Glomerular endothelial cell (primary cell): Measurements from ENCODE around the gene H2AZ1. TPM values are rescaled to one million over a fixed set of nuclear protein-coding genes. Genes with fewer than 3 reads are reported as not detected.
A peak's percentile ranks its signal among the peaks of the same experiment; 100 is the strongest.
"Not testable (repeated sequence)": the region's sequence is repeated elsewhere in the genome, so short reads cannot be mapped to it uniquely, and the experiment has no call there.

Experiments
- DNase-seq: peaks from one replicate; pipeline ENCODE4 v3.0.0-alpha.2; 2011; ENCODE audit warnings: low read depth, low spot score; ENCODE audit errors: extremely low read depth
- total RNA-seq: library from RNA; depleted of rRNA; stranded (reverse); fragments of >200 nt; gene quantifications from 2 replicates; pipeline ENCODE4 v1.2.3, GENCODE V29; 2015

Gene H2AZ1
- 220 and 244 TPM in 2 replicates for total RNA-seq

DNA sequence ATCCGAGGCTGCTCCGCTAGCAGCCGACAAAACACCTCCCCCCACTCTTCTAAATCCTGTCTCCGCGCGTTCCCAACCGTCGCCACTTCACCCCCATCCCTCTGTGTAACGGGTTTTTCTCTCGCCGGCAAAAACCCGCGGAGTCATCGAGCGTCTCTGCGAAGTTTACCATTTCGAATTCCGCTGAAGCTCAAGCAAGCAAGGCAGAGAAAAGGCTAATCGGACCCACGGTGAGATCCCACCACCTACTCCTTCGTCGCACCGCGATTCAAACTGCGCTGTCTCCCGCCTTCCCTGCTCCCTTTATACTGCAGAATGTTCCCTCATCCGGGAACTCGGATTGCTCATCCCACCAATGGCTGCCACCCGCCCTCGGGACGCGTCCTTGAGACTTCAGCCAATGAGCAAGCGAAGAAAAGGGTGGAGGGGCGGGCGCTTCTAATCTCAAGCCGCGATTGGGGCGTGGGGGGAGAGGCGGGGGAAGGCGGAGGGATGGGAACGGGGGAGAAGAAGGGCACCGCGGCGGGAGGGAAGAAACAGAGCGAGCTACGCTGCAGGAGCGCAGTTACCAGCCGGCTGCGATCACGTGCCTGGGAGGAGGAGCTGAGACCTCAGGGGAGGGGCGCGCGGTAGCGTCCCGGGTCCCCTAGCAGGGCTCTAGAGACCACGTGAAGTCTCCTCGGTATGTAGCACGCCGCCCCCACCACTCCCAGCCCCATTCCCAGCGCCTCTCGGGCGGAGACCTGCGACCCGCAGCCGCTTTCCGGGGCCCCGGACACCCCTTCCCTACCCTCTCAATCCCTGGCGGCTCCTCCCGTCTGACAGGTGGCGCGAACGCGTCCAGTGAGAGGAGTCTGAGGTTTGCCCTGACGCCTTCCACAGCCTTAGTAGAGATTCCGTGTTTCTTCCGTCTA is at the start of gene H2AZ1:
Gene H2AZ1, minus strand, starts transcription at position 277 of the 914 bp plus-strand sequence. Its CDS starts 105 bp downstream, at position 172.
- peak; percentile 86 for DNase-seq

DNA sequence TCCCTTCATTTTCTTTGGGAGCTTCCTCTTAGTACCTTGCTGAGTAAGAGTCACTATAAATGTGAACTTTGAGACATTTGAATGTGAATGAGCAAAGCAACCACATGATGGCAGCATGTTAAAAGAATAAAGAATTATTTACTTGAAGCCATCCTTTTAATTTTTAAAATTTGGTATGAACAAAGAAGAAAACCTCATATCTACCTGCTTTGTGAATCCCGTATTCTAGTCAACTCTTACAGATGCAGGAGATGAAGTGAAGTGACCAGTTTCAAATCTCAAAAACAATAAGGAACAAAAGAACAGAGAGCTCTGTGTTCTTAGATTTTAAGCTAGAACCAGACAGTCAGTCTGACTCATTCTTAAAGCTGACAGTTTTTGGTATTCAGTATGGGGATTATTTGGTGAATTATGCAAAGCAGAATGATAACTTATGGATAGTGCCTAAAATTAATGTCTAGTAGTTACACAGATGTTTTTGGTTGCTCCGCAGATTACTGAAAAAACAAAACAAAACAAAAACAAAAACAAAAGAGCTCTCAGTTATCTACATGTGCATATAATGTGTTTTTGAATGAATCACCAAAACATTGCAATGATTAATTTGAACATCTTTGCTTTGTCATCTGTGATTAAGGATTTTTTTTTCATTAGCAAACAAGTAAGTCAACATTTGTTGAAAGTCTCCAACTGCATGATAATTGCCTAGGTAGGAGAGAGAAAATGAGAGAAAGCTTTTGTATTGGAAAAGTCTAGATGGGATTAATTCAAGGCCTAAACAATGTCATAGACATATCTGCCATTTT is 48.2 kb upstream of the H2AZ1 start:
- peak; percentile 9 for DNase-seq

DNA sequence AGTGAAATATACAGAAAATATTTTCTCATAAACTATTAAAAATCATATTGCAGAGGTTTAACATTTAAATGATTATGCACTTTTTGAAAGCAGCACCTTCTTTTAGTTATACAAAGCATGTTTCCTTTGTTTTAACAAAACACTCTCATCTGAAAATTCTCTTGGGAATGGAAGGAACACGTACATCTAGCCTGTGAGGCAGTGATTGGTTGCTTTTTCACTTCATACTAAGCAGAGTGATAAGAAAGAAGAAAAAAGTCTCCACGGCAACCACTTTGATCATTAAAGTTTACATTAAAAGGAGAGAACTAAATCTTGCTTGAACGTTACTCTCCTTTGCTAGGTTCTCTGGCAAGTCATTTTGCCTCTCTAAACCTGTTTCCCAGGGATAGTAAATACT is 41.7 kb upstream of the H2AZ1 start:
- DNase-seq: no peak

DNA sequence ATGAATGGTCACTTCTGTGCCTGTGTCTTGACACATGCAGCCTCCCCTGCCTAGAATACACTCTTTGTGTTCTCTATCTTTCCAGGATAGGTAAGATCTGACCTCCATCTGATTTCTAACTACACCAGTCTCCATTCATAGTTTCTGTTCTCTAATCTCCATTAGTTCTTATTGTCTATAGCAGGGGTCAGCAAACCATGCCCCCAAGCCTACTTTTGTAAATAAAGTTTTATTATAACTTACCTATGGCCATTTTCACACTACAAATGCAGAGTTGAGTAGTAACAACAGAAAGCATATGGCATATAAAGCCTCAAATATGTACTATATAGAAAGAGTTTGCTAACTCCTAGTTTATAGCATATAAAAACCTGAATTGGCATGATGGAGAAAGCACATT is 37.6 kb upstream of the H2AZ1 start:
- DNase-seq: no peak

DNA sequence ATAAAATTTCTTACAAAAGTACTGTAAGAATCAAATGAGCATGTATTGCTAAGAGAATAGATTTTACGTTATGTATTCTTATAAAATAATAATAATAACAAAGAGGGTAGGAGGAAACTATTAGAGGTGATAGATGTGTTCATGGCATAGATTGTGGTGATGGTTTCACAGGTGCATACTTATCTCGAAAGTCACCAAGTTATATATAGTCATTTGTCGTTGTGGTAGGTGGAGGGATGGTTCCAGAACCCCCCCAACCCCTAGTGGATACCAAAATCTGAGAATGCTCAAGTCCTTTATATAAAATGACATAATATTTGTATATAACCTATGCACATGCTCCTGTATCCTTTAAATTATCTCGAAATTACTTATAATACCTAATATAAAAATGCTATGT is 36.7 kb upstream of the H2AZ1 start:
- no peak for DNase-seq

DNA sequence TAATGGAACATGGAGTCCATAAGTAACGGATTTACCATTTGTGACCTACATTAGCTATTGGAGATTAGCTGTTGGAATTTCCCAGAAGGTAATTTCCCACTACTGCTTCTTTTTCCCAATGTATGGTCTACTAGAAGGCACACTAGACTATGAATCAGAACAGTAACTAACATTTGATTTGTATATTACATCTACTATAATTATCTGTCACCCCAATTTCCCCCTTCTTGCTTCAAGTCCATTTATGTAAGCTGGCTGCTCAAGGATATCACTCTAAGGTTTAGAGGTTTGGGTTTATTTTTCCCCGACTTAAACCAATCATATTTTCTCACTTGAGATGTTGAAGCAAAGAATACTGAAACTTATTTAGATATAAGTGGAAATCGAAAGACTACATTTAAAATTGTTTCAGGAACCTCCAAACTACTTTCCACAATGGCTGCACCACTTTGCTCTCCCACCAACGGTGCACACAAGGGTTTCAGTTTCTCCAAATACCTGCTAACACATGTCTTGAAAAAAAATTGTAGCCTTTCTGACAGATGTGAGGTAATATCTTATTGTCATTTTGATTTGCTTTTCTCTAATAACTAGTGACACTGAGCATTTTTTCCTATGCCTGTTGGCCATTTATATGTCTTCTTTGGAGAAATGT is 33.3 kb upstream of the H2AZ1 start:
- DNase-seq: no peak

DNA sequence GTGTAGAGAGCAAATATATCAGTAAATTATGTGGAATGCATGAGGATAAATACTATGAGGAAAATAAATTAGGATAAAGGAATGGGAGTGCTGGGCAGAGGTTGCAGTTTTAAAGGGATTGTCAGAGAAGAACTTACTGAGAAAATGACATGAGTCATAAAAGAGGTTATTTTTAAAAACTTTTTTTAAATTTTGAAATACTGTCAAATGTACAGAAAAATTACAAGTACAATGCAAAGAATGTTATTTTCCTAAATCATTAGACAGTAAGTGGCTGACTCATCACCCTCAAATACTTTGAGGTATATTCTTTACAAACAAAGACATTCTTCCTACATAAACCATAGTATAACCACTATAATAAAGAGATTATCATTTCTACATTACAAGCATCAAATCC is 29.8 kb upstream of the H2AZ1 start:
- DNase-seq: no peak

DNA sequence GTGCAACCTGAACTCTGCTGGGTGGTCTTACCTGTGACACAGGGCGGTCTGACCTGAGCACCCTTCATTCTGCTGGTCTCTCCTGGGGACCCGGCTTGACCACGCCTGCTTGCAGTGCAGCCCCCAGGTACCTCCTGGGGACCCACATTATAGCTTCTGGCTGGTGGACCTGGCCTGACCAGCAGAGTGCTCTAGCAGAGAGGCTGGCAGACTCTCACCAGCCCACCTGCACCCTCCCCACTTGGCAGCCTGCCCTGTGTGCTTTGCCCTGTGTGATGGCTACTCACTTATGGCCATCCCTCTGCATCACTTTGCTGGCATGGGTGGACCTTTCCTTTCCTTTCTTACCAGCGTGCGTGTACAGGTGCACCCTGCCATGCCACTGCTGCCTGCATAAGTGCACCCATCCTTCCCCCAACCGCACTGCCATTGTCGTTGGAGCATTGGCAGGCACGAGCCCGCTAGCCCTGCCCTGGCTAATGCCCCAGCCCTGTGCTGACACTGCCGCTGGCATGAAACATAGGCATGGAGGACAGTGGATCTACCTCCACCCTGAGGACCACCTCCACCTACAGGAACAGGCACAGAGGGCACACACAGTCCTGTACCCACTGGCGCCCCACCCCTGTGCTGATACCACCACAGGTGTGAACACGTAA is 21.5 kb upstream of the H2AZ1 start:
- no peak for DNase-seq

DNA sequence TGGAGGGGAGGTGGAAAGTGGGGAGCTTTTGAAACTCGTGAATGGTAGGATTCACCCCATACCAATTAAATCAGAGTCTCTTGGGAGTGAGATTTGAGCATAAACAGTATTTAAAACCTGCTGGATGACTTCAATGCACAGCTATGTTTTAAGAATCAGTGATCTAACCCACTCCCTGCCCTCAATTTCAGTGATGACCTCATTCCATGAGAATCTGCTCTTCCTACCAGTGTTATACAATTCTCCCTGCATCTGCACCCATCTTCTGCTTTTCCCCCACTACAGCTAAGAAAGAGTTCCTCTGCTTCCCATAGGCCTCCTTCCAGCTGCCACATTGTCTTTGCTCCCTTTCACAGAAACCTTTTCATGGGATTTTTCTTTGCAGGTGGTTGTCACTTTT is 18.3 kb upstream of the H2AZ1 start:
- DNase-seq: no peak

DNA sequence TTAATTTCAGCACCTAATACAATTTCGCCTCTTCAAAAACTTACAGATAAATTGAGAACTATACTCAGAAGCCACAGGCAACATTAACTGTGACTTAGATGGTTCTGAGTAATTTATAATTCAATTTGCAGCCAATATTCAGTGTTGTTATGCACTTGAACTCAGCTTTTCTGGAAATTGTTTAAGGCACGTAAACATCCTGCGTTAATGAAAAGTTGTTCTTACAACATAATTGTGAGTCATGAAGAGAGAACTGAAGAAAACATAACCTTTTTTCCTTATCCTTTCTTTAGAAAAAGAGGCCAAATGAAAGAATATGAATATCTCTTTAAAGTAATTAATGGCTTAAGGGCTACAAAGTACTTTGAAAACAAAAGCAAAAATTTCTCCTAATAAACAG is 16.6 kb upstream of the H2AZ1 start:
- no peak for DNase-seq

DNA sequence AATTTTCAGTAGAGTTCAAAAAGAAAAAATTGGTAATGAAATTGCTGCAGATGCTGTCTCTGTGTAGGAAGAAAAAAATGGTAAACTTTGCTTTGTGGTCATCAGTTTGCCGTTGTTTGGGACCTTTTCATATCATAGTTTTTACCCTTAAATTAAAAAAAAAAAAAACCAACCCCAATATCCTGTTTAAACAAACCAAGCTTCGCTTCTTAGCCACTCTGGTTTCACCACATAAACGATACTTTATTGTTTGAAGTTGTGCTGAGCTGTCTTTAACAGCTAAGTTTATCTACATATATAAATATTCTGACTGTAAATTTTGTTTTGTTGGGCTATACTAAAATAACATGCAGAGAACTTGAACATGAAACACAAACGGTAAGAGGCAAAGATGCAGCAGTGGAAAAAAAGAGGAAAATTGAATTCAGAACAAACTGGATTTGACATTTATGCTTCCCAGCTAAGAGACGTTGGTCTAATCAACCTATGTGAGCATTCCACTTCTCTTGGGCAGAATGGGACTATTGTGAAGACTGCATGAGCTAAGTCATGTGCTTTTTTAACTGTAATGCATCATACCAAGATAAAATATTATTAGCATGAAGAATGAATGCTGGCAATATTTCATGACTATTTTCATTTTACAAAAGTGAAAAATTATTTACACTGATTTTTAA is 15.7 kb upstream of the H2AZ1 start:
- DNase-seq: no peak

DNA sequence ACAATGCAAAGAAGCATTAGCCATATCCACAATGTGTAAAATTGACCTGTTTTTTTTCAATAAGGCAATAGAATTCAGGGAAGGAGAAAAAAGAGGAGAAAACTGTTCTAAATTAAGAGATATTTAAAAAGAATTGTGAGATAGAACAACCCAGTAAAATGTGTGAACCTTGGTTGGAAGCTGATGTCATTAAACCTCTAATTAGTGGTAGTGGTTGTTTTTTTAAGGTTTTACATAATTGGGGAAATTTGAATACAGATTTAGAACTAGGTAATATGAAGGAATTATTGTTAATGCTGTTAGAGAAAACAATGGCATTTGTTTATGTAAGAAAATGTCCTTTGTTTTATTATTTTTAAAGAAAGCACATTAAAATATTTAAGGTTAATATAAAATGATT is 15.1 kb upstream of the H2AZ1 start:
- DNase-seq: no peak

DNA sequence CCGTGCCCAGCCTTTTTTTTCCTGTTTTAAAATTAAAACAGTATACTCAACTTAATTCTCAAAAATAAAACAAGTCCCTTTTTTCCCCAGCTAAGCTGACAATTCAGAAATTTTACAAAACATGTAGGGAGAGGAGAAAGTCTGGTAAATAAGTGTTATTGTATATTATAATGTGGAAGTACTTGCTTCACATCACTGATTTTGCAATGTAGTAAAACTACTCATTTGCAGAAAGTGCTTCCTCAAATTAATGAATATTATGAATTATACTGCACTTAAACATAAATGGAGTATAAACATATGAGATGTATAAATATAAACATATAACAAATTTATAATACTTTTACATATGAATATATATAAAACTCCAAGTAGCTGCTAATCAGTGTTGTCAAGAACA is 11.6 kb upstream of the H2AZ1 start:
- DNase-seq: no peak

DNA sequence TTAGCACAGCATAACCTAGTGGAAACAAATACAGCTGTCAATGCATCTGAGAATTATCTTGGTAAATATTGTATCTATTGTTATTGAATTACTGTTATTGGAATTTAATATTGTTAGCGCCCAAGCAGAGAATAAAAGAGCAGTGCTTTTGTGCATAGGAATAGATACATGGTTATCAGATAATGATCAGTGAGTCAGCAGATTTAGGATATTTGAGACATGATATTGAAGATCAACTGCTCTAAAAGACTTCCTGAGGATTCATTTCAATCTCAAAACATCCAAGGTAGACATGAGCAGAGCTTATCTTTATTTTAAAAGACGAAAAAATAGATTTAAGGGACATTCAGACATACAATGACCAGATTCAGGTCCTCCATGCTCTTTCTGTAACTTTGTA is 10.6 kb upstream of the H2AZ1 start:
- no peak for DNase-seq

DNA sequence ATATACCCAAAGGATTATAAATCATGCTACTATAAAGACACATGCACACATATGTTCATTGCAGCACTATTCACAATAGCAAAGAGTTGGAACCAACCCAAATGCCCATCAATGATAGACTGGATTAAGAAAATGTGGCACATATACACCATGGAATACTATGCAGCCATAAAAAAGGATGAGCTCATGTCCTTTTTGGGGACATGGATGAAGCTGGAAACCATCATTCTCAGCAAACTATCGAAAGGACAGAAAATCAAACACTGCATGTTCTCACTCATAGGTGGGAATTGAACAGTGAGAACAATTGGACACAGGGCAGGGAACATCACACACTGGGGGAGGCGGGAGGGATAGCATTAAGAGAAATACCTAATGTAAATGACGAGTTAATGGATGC is 8.1 kb upstream of the H2AZ1 start:
- not testable (repeated sequence) for DNase-seq

DNA sequence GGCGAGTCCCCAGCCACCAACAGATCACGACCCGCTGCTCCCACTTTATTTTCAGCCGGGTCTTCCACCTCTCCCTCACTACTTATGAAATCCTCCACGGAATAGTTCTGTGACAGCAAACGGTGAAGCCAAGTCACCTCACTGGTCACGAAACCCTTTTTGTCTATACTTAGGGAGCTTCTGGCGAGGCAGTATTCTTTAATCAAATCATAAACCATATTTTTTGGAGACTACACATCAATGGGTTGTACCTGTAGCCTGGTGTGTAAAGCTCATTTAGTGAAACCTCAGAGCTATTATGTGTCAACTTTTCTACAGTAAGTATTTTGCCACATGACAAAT is 809 bp upstream of the H2AZ1 start:
- no peak for DNase-seq

DNA sequence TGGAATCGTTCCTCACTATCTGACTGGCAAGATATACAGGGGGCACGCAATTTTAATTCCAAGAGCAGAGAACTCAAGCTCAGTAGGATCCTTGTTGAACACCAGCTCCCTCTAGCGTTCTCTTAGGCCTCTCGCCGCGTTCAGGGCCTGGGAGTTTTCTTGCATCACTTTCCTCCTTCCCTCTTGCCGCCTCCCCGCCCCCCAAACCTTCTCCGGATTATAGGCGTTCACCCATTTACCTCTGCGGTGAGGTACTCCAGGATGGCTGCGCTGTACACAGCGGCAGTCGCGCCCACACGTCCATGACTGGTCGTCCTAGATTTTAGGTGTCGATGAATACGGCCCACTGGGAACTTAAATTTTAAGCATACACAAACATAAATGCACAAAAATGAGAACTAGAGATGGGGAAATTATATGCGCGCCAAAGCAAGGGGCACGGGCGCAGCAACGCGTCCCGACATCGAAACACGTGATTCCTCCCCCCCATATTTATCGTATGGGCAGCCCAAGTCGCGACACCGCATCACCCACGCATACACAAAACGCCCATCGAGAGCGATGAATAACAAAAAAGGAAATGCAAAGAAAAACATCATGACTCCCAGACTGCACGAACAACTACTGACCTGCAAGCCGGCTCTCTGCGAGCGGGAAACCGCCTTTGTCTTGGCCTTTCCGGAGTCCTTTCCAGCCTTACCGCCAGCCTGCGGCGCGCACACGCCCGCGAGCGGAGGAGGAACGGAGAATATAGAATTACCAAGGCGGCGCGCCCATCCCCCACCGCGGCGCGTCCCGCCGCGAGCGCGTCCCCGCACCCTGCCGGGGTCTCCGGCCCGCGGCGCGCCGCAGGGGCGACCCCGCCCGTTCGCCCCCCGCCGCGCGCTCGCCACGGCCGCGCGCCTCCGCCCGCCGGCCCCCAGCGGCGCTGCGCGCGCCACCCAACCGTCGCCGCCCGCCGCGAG is 759 bp downstream of the H2AZ1 start:
- peak; percentile 87 for DNase-seq

DNA sequence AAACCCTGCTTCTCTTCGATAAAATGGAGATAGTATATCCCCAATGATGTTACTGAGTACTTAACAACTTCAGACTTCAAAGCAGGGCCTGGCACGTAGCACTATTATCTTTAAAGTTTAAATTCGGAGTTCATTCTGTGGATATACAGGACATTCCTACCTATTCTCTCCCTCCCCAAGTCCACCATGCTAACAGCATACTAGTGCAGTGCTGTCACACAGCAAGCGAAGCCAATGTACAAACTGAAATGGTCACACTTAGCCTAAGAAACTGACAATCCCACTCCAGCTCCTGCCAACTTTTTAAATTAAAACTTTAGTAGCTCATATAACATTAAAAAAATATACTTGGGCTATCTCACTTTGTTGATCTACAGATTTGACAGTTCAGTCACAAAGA is 2.5 kb downstream of the H2AZ1 start:
- no peak for DNase-seq

DNA sequence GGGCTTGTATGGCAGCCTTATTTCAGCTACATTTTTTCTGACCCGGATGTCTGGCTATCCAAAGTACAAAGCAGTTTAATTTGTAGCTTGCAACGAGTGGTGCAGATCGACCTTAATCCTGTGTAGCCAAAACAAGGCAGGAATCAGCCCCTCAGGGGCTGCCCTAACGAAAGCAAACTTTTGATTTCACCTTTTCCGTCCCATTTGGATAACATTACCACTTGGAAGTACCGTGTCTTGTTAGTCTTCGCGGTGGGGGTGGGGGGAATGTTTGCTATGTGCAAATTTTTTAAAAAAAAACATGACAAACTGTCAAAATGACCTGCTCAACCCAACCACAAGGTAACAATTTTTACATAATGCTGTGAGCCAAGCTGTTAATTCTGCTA is 2.9 kb downstream of the H2AZ1 start:
- DNase-seq: no peak
